ENCODE measurements around the gene NPL.

Gene NPL

DNA sequence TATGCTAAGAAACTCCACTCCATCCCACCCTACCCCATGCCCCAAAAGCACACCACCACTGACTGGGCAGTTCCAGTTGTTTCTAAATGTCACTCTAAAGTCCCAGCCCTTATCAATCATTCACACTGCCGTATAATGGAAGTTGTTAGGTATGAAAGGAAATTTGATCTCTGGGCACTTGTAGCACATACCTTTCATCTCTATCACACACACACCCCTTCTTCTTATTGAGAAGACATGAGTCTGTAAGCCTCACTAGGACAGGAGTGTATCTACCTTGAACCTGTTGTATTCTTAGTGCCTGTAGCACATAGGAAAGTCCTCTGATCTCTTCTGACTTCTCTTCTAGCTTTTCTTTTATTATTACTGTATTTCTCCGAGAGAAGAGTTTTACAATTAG is 27.3 kb downstream of the NPL start:
- no peak for DNase-seq (ENCODE audit: low read depth in 2 of 2)

GRCh38 chr1:182817802-182818201 is 28.2 kb downstream of the NPL start:
- no peak for DNase-seq (ENCODE audit: low read depth in 2 of 2)

GRCh38 chr1:182823220-182823619 is 33.6 kb downstream of the NPL start:
- no peak for DNase-seq (ENCODE audit: low read depth in 2 of 2)

DNA sequence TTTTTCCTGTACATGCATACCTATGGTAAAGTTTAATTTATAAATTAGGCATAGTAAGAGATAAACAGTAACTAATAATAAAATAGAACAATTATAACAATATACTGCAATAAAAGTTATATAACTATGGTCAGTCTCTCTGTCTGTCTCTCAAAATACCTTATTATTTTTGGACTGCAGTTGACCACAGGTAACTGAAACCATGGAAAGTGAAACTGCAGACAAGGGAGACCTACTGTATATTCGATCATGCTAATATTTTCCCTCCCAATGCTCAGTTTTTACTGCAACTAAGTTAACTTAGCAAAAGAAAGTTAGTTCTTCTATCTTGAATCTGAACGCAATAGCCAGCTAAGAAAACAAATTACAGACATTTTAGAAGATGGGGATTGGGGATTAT is 37.3 kb downstream of the NPL start:
- DNase-seq (ENCODE audit: low read depth in 2 of 2) = no peak

- no peak for DNase-seq (ENCODE audit: low read depth in 2 of 2)
Observed at GRCh38 chr1:182829285-182829932, 39.8 kb downstream of the NPL start.

DNA sequence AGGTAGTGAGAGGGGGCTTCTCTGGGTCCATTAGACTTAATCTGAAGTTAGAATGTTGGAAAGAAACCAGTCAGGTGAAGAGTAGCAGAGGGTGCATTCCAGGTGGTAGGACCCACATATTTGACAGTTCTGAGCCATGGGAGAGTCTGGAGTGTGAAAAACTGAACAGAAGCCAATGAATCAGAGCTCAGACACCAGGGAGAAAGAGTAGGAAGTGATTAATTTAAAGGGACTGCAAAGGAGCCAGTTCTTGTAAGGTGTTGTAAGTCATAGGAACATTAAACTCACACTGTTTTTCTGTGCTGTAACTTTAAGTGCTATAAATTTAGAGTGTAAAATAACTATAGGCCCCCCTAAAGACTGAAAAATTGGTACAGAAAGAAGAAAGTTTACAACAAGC is 43.7 kb downstream of the NPL start:
- no peak for DNase-seq (ENCODE audit: low read depth in 2 of 2)

DNA sequence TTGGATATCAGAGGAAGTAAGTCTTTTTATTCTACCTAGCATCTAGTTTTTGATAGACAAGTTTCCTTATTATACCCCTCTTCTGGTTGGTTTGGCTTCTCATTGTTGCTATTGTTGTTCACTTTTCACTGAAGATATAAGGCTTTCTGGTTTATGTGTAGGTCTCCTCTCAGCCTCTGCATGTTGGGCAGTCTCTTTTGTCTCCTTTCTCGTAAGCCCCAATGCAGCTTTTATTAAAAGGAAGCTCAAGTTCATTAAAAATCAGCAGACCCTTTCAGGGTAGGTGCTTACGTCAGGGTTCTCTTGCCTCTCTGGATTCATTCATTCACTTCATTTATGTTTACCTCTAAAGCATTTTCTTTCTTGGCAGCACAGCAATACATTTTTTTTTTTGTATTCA is 44.8 kb downstream of the NPL start:
- DNase-seq (ENCODE audit: low read depth in 2 of 2) = no peak

DNA sequence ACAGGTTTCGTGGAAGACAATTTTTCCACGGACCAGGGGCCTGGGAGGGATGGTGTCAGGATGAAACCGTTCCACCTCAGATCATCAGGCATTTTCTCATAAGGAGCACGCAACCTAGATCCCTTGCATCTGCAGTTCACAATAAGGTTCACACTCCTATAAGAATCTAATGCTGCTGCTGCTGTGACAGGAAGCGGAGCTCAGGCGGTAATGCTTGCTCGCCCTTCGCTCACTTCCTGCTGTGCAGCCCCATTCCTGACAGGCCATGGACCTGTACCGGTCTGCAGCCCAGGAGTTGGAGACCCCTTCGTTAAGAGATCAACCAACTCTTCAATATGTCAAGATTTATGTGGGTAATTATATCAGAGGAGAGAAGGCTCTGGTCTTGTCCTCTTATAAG is 46.2 kb downstream of the NPL start:
- DNase-seq (ENCODE audit: low read depth in 2 of 2) = no peak

DNA sequence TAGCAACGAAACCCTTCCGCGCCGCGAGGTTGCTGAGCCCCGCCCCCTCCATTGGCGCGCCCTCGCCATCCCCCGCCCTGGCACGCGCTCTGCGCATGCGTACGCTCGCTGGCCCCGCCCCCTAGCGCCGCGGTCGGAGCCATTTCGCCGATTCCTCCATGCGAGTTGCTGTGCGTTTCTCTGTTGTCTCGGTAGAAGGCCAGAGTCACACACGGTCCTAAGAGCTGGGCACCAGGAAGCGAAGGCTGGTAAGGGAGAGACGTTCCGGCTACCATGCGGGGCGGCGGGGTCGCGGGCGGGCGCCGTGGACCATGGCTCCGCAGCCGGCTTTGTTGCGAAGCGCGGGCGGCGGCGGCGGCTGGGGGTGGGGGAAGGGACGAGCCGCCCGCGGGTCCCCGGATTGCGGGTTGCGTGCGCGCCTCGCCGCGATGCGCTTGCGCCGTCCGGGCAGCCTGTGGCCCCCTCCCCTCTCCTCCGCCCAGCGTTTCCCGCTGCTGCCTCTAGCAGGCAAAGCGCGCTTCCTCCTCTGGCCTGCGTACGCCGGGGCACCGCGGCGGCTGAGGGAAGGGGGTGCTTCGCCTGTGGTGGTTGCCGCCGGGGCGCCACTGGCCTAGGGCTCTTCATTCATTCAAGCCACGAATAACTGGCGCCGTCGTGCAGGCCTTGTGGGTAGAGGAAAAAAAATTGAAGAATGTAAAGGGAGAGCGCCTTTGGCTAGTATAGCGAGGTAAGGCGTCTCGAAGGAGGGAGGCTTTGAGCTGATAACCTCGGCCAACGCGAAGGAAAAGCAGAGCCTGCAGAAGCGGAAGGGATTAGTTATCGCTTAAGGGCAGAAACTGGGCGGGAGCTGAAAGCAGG is 49.9 kb downstream of the NPL start, which contains the start of gene DHX9:
Gene DHX9 (plus strand): TSS at position 139 of the 858 bp plus-strand sequence. CDS start 3,220 bp downstream, outside the sequence.
- DNase-seq (ENCODE audit: low read depth in 2 of 2) = peak; percentile 84 to 90

GRCh38 chr1:182841368-182841988 is 51.9 kb downstream of the NPL start:
- no peak for DNase-seq (ENCODE audit: low read depth in 2 of 2)

GRCh38 chr1:182842265-182842664 is 52.7 kb downstream of the NPL start:
- DNase-seq (ENCODE audit: low read depth in 2 of 2) = no peak

- DNase-seq (ENCODE audit: low read depth in 2 of 2) = no peak
Observed at GRCh38 chr1:182845379-182845778, 55.8 kb downstream of the NPL start.

GRCh38 chr1:182845894-182846293 is 56.3 kb downstream of the NPL start:
- no peak for DNase-seq (ENCODE audit: low read depth in 2 of 2)

GRCh38 chr1:182847105-182847504 is 57.5 kb downstream of the NPL start:
- DNase-seq (ENCODE audit: low read depth in 2 of 2) = no peak

GRCh38 chr1:182848736-182849135 is 59.2 kb downstream of the NPL start:
- no peak for DNase-seq (ENCODE audit: low read depth in 2 of 2)

- no peak for DNase-seq (ENCODE audit: low read depth in 2 of 2)
Observed at GRCh38 chr1:182850319-182850718, 60.7 kb downstream of the NPL start.

DNA sequence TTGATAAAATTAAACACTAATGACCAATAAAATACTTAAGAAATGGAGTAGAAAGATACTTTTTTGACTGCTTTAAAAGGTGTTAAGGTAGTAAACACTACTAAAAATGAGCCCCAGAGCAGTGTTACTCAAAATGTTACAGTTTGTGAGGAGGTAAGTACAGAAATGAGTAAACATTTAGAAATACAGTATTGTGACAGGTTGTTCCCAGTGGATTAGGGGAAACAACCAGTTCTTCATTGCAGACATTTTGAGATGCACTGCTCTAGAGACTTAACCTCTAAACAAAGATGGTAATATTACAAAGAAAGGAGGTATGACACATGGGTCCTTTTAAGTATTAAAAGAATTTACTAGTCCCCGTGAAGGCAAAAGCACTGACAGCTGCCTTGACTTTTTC is 62.3 kb downstream of the NPL start:
- no peak for DNase-seq (ENCODE audit: low read depth in 2 of 2)

DNA sequence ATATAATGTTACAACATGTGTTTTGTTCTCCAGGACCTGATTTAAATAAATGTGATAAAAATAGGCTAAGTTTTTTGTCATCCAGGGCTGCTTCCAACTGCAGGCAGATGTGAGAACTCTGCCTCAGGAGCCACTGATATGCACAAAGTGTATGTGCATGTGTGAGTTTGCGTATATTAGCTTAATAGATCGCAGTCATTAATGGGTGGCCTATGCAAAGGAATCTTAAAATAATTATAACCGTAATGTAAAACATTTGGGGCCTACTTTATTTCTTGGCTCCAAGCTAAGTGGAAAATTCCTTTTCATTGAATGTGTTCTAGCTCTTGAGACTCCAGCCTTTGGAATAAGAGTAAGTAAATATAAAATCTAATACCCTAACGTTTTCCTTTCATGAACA is 66.3 kb downstream of the NPL start:
- DNase-seq (ENCODE audit: low read depth in 2 of 2) = no peak

- no peak for DNase-seq (ENCODE audit: low read depth in 2 of 2)
Observed at GRCh38 chr1:182857212-182857611, 67.6 kb downstream of the NPL start.

- no peak for DNase-seq (ENCODE audit: low read depth in 2 of 2)
Observed at GRCh38 chr1:182860658-182861057, 71.1 kb downstream of the NPL start.

GRCh38 chr1:182861994-182862393 is 72.4 kb downstream of the NPL start:
- DNase-seq (ENCODE audit: low read depth in 2 of 2) = no peak

DNA sequence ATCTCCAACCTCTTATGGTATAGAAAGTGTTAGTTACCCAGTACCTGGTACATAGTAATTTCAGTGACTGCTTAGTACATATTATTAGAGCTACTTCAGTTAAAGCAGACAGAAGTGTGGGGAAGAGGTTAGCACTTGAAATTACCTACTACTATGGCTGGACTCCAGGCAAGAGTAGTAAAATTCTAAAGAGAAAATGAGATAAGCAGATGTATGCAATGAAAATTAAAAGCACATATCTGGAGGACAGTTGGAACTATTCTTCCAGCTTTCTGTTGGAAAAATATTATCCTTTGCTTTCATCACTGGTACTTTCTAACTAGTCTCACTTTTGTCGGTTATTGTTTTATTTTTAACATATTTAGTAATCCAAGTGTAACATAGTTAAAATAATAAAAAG is 73.3 kb downstream of the NPL start:
- no peak for DNase-seq (ENCODE audit: low read depth in 2 of 2)

- DNase-seq (ENCODE audit: low read depth in 2 of 2) = no peak
Observed at GRCh38 chr1:182863940-182864339, 74.4 kb downstream of the NPL start.

Data from stimulated activated CD8-positive, alpha-beta memory T cell treated with anti-CD3 and anti-CD28 coated beads, Interleukin-15, amount 100 ng/mL, for 4 hours (primary cell).